SK-N-SH (cell line): ENCODE data around the gene NID1. TPM values are rescaled to one million over a fixed set of nuclear protein-coding genes. Genes with fewer than 3 reads are reported as not detected.

Experiments used
- CTCF ChIA-PET: fragments of 300-600, 350-600 bp; formaldehyde crosslinking; extraction: SDS; loops from one replicate; lab custom pipeline; 2021; lab: Yijun Ruan, JAX
- POLR2A ChIA-PET: fragments of 350-600 bp; sonication (Branson Sonifier 250); formaldehyde crosslinking; extraction: SDS; loops from one replicate; lab custom pipeline; 2020; ENCODE audit warnings: antibody characterized with exemption, inconsistent platforms; lab: Yijun Ruan, JAX
- DNase-seq: peaks from one replicate; pipeline ENCODE4 v3.0.0; 2012
- H2AFZ ChIP-seq: fragments of 200-600 bp; sonication (generic); 2 replicates; pipeline ENCODE4 v1.8.1; 2016; ENCODE audit warnings: antibody characterized with exemption, mild to moderate bottlenecking, low read depth
- H3F3A ChIP-seq: fragments of 200-600 bp; sonication (generic); replicated peaks from 2 replicates; pipeline ENCODE3; 2016; ENCODE audit warnings: antibody characterized with exemption, mild to moderate bottlenecking; ENCODE audit not compliant: insufficient read depth
- H3K27ac ChIP-seq, 2 experiments: fragments of 200-500 bp in 1 of 2; fragments of 200-600 bp in 1 of 2; sonication (Bioruptor generic) in 1 of 2; sonication (generic), shearing (Covaris generic) in 1 of 2; 2 replicates each; pipeline versions ENCODE4 v1.5.1 to v1.6.1; 2014 to 2016; ENCODE audit warnings: low read depth in 2 of 2, inconsistent platforms in 1 of 2, low read length in 1 of 2, mild to moderate bottlenecking in 1 of 2, mixed read lengths in 1 of 2
- H3K27me3 ChIP-seq: fragments of 200-600 bp; sonication (generic), shearing (Covaris generic); 2 replicates; pipeline ENCODE4 v1.6.1; 2016; ENCODE audit warnings: mixed run types; ENCODE audit not compliant: insufficient read depth
- H3K36me3 ChIP-seq, 2 experiments: fragments of 200-500 bp in 1 of 2; fragments of 200-600 bp in 1 of 2; sonication (Bioruptor generic) in 1 of 2; sonication (generic) in 1 of 2; replicated peaks in 1 of 2; 2 replicates each; pipeline versions ENCODE3 to v1.5.1; 2014 to 2016; ENCODE audit warnings: low read length in 1 of 2, mild to moderate bottlenecking in 1 of 2; ENCODE audit not compliant: insufficient read depth in 2 of 2, control insufficient read depth in 1 of 2
- H3K4me1 ChIP-seq, 2 experiments: fragments of 200-500 bp in 1 of 2; fragments of 200-600 bp in 1 of 2; sonication (Bioruptor generic) in 1 of 2; sonication (generic), shearing (Covaris generic) in 1 of 2; 2 replicates each; pipeline versions ENCODE4 v1.5.1 to v1.6.1; 2014 to 2016; ENCODE audit warnings: low read depth in 1 of 2, low read length in 1 of 2, mixed run types in 1 of 2; ENCODE audit not compliant: insufficient read depth in 2 of 2, control insufficient read depth in 1 of 2
- H3K4me2 ChIP-seq: fragments of 200-600 bp; sonication (generic), shearing (Covaris generic); 2 replicates; pipeline ENCODE4 v1.6.1; 2017; ENCODE audit warnings: mixed run types
- H3K4me3 ChIP-seq, 2 experiments: fragments of 200-500 bp in 1 of 2; fragments of 200-600 bp in 1 of 2; sonication (Bioruptor generic) in 1 of 2; sonication (generic), shearing (Covaris generic) in 1 of 2; 2 replicates each; pipeline versions ENCODE4 v1.5.1 to v1.8.1; 2014 to 2016; ENCODE audit warnings: low read depth in 2 of 2, inconsistent platforms in 1 of 2, low read length in 1 of 2, mild to moderate bottlenecking in 1 of 2, mixed read lengths in 1 of 2, moderate library complexity in 1 of 2
- H3K79me2 ChIP-seq: fragments of 200-600 bp; sonication (generic); 2 replicates; pipeline ENCODE4 v1.8.1; 2017; ENCODE audit warnings: mild to moderate bottlenecking; ENCODE audit not compliant: insufficient read depth
- H3K9ac ChIP-seq: fragments of 200-600 bp; sonication (generic); 2 replicates; pipeline ENCODE4 v1.6.1; 2017; ENCODE audit warnings: mixed run types
- H3K9me2 ChIP-seq: fragments of 200-600 bp; sonication (generic); 2 replicates; pipeline ENCODE4 v1.6.1; 2017; ENCODE audit warnings: mixed run types
- H3K9me3 ChIP-seq: fragments of 200-600 bp; sonication (generic); 2 replicates; pipeline ENCODE4 v1.6.1; 2017; ENCODE audit warnings: mixed run types, mild to moderate bottlenecking, moderate library complexity
- H4K20me1 ChIP-seq: fragments of 200-600 bp; sonication (generic); 2 replicates; pipeline ENCODE4 v1.6.1; 2017; ENCODE audit warnings: mild to moderate bottlenecking, mixed run types; ENCODE audit not compliant: insufficient read depth
- ELF1 ChIP-seq: IDR thresholded peaks from 2 replicates; pipeline ENCODE4 v1.4.0; 2012
- FOXM1 ChIP-seq: IDR thresholded peaks from 2 replicates; pipeline ENCODE4 v1.4.0; 2012; ENCODE audit warnings: low read depth, mild to moderate bottlenecking
- POLR2AphosphoS5 ChIP-seq: IDR thresholded peaks from 2 replicates; pipeline ENCODE4 v1.6.1; 2012; ENCODE audit warnings: low read depth, low read length
- RXRA ChIP-seq: IDR thresholded peaks from 2 replicates; pipeline ENCODE4 v1.4.0; 2012; ENCODE audit warnings: low read depth, mild to moderate bottlenecking, borderline replicate concordance
- TAF1 ChIP-seq: IDR thresholded peaks from 2 replicates; pipeline ENCODE4 v1.6.1; 2012; ENCODE audit warnings: low read depth, mild to moderate bottlenecking, low read length, moderate library complexity, borderline replicate concordance
- TCF12 ChIP-seq: IDR thresholded peaks from 2 replicates; pipeline ENCODE4 v1.4.0; 2012
- WGBS: methylation state at CpG from one replicate; pipeline ENCODE4 v1.1.6; 2017; ENCODE audit warnings: low lambda C conversion rate; 5-methylcytosine and 5-hydroxymethylcytosine counted together
- polyA plus RNA-seq, 3 experiments: library from polyadenylated mRNA; depleted of rRNA; stranded (reverse); fragments of >200 nt; gene quantifications; 2 replicates each; pipeline ENCODE4 v1.2.3, GENCODE V29; 2012
- TF ChIP-seq, protein P1 (sequence below): IDR thresholded peaks from 2 replicates; pipeline ENCODE4 v1.6.1; 2012; ENCODE audit warnings: mild to moderate bottlenecking, low read depth, low read length, moderate library complexity
- TF ChIP-seq, protein P2 (sequence below): IDR thresholded peaks from 2 replicates; pipeline ENCODE4 v1.4.0; 2012; ENCODE audit warnings: low read depth, borderline replicate concordance
- TF ChIP-seq, protein P3 (sequence below): IDR thresholded peaks from 2 replicates; pipeline ENCODE4 v1.4.0; 2012; ENCODE audit warnings: low read depth, borderline replicate concordance
- TF ChIP-seq, protein P4 (sequence below): IDR thresholded peaks from 2 replicates; pipeline ENCODE4 v1.4.0; 2012; ENCODE audit warnings: low read depth

NID1 gene
- polyA plus RNA-seq, 1 of the 3 experiments (the other 2 are of a cell fraction) = 74.3 TPM

DNA sequence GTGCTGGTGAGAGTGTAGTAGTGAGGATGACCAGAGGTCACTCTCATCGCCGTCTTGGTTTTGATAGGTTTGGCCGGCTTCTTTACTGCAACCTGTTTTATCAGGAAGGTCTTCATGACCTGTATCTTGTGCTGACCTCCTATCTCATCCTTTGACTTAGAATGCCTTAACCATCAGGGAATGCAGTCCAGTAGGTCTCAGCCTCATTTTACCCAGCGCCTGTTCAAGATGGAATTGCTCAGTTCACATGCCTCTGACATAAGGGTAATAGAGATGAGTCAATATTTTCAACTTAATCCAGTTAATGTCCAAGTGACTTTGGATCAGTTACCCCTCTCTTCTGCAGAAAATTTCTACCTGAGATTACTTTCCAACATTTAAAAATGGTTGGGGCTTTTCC lies 4.6 kb downstream of the NID1 start:
- TF ChIP-seq, protein P1, sequence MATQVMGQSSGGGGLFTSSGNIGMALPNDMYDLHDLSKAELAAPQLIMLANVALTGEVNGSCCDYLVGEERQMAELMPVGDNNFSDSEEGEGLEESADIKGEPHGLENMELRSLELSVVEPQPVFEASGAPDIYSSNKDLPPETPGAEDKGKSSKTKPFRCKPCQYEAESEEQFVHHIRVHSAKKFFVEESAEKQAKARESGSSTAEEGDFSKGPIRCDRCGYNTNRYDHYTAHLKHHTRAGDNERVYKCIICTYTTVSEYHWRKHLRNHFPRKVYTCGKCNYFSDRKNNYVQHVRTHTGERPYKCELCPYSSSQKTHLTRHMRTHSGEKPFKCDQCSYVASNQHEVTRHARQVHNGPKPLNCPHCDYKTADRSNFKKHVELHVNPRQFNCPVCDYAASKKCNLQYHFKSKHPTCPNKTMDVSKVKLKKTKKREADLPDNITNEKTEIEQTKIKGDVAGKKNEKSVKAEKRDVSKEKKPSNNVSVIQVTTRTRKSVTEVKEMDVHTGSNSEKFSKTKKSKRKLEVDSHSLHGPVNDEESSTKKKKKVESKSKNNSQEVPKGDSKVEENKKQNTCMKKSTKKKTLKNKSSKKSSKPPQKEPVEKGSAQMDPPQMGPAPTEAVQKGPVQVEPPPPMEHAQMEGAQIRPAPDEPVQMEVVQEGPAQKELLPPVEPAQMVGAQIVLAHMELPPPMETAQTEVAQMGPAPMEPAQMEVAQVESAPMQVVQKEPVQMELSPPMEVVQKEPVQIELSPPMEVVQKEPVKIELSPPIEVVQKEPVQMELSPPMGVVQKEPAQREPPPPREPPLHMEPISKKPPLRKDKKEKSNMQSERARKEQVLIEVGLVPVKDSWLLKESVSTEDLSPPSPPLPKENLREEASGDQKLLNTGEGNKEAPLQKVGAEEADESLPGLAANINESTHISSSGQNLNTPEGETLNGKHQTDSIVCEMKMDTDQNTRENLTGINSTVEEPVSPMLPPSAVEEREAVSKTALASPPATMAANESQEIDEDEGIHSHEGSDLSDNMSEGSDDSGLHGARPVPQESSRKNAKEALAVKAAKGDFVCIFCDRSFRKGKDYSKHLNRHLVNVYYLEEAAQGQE = no peak
- TF ChIP-seq TCF12 (no peak), TAF1 (no peak)
- H3F3A ChIP-seq = no peaks in the 10 kb centered on the region
- ChIA-PET POLR2A (no interaction called here), CTCF (no interaction called here)
- no peaks in the 10 kb centered on the region for H3K27me3 ChIP-seq
- no peak overlapping the region for H3K9ac ChIP-seq
- H3K4me2 ChIP-seq = no peak overlapping the region
- H3K9me2 ChIP-seq = no peaks in the 10 kb centered on the region
- H3K79me2 ChIP-seq = peaks cover 54% of the 10 kb centered on the region
- no peak overlapping the region for H3K4me3 ChIP-seq
- H3K27ac ChIP-seq = no peak overlapping the region
- H3K36me3 ChIP-seq = peaks cover 0 to 6% of the 10 kb centered on the region in 2 experiments
- no peak for DNase-seq
- no peaks in the 10 kb centered on the region for H3K9me3 ChIP-seq
- H4K20me1 ChIP-seq = no peaks in the 10 kb centered on the region
- 94% methylated on average over 4 of the region's 4 CpGs for WGBS
- H3K4me1 ChIP-seq = peaks cover 0 to 23% of the 10 kb centered on the region in 2 experiments; a peak in 3 of 4 replicates
- no peak overlapping the region for H2AFZ ChIP-seq

DNA sequence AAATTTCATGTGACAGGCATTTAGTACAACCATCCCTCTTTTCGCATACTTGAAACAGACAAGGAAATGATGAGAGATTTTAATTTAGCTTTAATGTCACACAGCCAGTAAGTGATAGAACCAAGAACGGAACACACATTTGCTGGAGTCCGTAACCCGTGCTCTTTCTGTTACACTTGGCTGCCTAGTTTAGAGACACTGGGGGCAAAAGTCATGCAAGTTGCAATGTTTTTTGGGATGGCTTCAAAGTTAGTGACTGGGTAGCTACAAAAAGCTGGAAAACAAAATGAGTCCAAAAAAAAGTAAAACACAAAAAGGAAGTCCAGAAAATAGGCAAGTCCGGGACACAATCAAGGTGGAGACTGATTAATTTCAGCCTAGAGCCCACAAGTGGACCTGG lies 5.9 kb downstream of the NID1 start:
- H3F3A ChIP-seq = no peaks in the 10 kb centered on the region
- H4K20me1 ChIP-seq = no peaks in the 10 kb centered on the region
- TF ChIP-seq POLR2AphosphoS5 (no peak), RXRA (no peak), FOXM1 (no peak), ELF1 (no peak)
- TF ChIP-seq, protein P2, sequence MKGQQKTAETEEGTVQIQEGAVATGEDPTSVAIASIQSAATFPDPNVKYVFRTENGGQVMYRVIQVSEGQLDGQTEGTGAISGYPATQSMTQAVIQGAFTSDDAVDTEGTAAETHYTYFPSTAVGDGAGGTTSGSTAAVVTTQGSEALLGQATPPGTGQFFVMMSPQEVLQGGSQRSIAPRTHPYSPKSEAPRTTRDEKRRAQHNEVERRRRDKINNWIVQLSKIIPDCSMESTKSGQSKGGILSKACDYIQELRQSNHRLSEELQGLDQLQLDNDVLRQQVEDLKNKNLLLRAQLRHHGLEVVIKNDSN = no peak
- TF ChIP-seq, protein P3, sequence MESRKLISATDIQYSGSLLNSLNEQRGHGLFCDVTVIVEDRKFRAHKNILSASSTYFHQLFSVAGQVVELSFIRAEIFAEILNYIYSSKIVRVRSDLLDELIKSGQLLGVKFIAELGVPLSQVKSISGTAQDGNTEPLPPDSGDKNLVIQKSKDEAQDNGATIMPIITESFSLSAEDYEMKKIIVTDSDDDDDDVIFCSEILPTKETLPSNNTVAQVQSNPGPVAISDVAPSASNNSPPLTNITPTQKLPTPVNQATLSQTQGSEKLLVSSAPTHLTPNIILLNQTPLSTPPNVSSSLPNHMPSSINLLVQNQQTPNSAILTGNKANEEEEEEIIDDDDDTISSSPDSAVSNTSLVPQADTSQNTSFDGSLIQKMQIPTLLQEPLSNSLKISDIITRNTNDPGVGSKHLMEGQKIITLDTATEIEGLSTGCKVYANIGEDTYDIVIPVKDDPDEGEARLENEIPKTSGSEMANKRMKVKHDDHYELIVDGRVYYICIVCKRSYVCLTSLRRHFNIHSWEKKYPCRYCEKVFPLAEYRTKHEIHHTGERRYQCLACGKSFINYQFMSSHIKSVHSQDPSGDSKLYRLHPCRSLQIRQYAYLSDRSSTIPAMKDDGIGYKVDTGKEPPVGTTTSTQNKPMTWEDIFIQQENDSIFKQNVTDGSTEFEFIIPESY = no peak
- TF ChIP-seq, protein P4, sequence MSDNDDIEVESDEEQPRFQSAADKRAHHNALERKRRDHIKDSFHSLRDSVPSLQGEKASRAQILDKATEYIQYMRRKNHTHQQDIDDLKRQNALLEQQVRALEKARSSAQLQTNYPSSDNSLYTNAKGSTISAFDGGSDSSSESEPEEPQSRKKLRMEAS = no peak
- peaks cover 64% of the 10 kb centered on the region for H3K79me2 ChIP-seq
- WGBS = 92% methylated on average over 5 of the region's 5 CpGs
- H3K9ac ChIP-seq = no peak overlapping the region
- no peaks in the 10 kb centered on the region for H3K9me2 ChIP-seq
- no peak for DNase-seq
- no peak overlapping the region for H2AFZ ChIP-seq
- H3K27ac ChIP-seq = peak overlapping the region; percentile 37 to 54; a peak in 3 of 4 replicates
- no peaks in the 10 kb centered on the region for H3K27me3 ChIP-seq
- peaks cover 0 to 6% of the 10 kb centered on the region in 2 experiments for H3K36me3 ChIP-seq
- ChIA-PET CTCF (no interaction called here), POLR2A (no interaction called here)
- no peaks in the 10 kb centered on the region for H3K9me3 ChIP-seq
- H3K4me2 ChIP-seq = peak overlapping the region; percentile 30; the same call in 1 of the 2 replicates
- no peak overlapping the region for H3K4me3 ChIP-seq
- H3K4me1 ChIP-seq = peaks cover 0 to 20% of the 10 kb centered on the region in 2 experiments; a peak in 3 of 4 replicates
